HL-60 (cell line): ENCODE results near the gene HSP90B1.
A peak's percentile ranks its signal among the peaks of the same experiment; 100 is the strongest.

Source experiments
- CTCF ChIP-seq: IDR thresholded peaks from one replicate; pipeline ENCODE4 v1.5.1; 2011; ENCODE audit warnings: low read length, control low read depth, inconsistent platforms; ENCODE audit not compliant: insufficient read depth
- GABPA ChIP-seq: IDR thresholded peaks from 2 replicates; pipeline ENCODE4 v1.6.1; 2012; ENCODE audit warnings: low read depth
- POLR2AphosphoS5 ChIP-seq: IDR thresholded peaks from 2 replicates; pipeline ENCODE4 v1.6.1; 2012; ENCODE audit warnings: low read depth
- SPI1 ChIP-seq: IDR thresholded peaks from 2 replicates; pipeline ENCODE4 v1.6.1; 2012; ENCODE audit warnings: low read depth, mild to moderate bottlenecking, borderline replicate concordance
- TF ChIP-seq, protein P1 (sequence below): IDR thresholded peaks from 2 replicates; pipeline ENCODE4 v1.6.1; 2012; ENCODE audit warnings: low read depth; ENCODE audit not compliant: insufficient replicate concordance

GRCh38 chr12:103929046-103929783 is 995 bp upstream of the HSP90B1 start:
- no peak for TF ChIP-seq CTCF
- TF ChIP-seq SPI1 = no peak
- TF ChIP-seq, protein P1, sequence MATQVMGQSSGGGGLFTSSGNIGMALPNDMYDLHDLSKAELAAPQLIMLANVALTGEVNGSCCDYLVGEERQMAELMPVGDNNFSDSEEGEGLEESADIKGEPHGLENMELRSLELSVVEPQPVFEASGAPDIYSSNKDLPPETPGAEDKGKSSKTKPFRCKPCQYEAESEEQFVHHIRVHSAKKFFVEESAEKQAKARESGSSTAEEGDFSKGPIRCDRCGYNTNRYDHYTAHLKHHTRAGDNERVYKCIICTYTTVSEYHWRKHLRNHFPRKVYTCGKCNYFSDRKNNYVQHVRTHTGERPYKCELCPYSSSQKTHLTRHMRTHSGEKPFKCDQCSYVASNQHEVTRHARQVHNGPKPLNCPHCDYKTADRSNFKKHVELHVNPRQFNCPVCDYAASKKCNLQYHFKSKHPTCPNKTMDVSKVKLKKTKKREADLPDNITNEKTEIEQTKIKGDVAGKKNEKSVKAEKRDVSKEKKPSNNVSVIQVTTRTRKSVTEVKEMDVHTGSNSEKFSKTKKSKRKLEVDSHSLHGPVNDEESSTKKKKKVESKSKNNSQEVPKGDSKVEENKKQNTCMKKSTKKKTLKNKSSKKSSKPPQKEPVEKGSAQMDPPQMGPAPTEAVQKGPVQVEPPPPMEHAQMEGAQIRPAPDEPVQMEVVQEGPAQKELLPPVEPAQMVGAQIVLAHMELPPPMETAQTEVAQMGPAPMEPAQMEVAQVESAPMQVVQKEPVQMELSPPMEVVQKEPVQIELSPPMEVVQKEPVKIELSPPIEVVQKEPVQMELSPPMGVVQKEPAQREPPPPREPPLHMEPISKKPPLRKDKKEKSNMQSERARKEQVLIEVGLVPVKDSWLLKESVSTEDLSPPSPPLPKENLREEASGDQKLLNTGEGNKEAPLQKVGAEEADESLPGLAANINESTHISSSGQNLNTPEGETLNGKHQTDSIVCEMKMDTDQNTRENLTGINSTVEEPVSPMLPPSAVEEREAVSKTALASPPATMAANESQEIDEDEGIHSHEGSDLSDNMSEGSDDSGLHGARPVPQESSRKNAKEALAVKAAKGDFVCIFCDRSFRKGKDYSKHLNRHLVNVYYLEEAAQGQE = no peak
- TF ChIP-seq GABPA = no peak
- peak; percentile 47; the same call in 1 of the 2 replicates for TF ChIP-seq POLR2AphosphoS5
